DOHH2 (cell line): Measurements from ENCODE around the gene ZNF462.

Experiments
- CTCF ChIP-seq: fragments of 200-600 bp; sonication (generic); IDR thresholded peaks from one replicate; pipeline ENCODE4 v1.5.1; 2014; ENCODE audit warnings: antibody characterized with exemption, mild to moderate bottlenecking, low read depth, low read length; ENCODE audit not compliant: poor library complexity, severe bottlenecking
- EZH2phosphoT487 ChIP-seq: fragments of 200-600 bp; sonication (generic); IDR thresholded peaks from 2 replicates; pipeline ENCODE4 v1.6.1; 2017; ENCODE audit warnings: borderline replicate concordance, mild to moderate bottlenecking, antibody characterized with exemption, low read length, moderate library complexity, mixed read lengths

- TF ChIP-seq CTCF (no peak), EZH2phosphoT487 (no peak)
Observed at GRCh38 chr9:106964822-106965525, 102.0 kb downstream of the ZNF462 start.
